Type B pancreatic cell (in vitro differentiated cells): ENCODE measurements around the gene SNAPC2. TPM values are rescaled to one million over a fixed set of nuclear protein-coding genes. Genes with fewer than 3 reads are reported as not detected.

Experiments
- DNase-seq: peaks from one replicate; pipeline ENCODE4 v3.0.0; 2021; ENCODE audit warnings: mixed read lengths; ENCODE audit not compliant: unreplicated experiment; ENCODE audit errors: extremely low spot score
- H3K27ac Mint-ChIP-seq: 2 replicates; pipeline ENCODE4 v1.8.0; 2021; ENCODE audit warnings: mild to moderate bottlenecking, mixed read lengths
- H3K27me3 Mint-ChIP-seq: 2 replicates; pipeline ENCODE4 v1.8.0; 2021; ENCODE audit warnings: mixed read lengths
- H3K36me3 Mint-ChIP-seq: 2 replicates; pipeline ENCODE4 v1.8.0; 2021; ENCODE audit warnings: mixed read lengths
- H3K4me1 Mint-ChIP-seq: one replicate; pipeline ENCODE4 v1.8.0; 2021; ENCODE audit warnings: mixed read lengths; ENCODE audit not compliant: unreplicated experiment
- H3K4me3 Mint-ChIP-seq: 2 replicates; pipeline ENCODE4 v1.8.0; 2021; ENCODE audit warnings: mild to moderate bottlenecking, mixed read lengths
- H3K9me3 Mint-ChIP-seq: 2 replicates; pipeline ENCODE4 v1.8.0; 2021; ENCODE audit warnings: mixed read lengths
- CTCF ChIP-seq: fragments of 200-600 bp; sonication (generic); conservative IDR thresholded peaks from 2 replicates; pipeline ENCODE4 v1.5.0; 2021; ENCODE audit warnings: antibody characterized with exemption, mild to moderate bottlenecking
- total RNA-seq: library from RNA; stranded (reverse); gene quantifications from 2 replicates; pipeline ENCODE4 v1.2.1, GENCODE V29; 2021; ENCODE audit warnings: low replicate concordance

SNAPC2 gene
- total RNA-seq, 1 donor from 2014 or later, result 15.0 TPM

GRCh38 chr19:7912697-7913564 is 7.2 kb upstream of the SNAPC2 start:
- DNase-seq, result peak; percentile 62
- H3K4me3 Mint-ChIP-seq, result no peak overlapping the region
- peaks cover 4% of the 10 kb centered on the region for H3K36me3 Mint-ChIP-seq
- H3K9me3 Mint-ChIP-seq, result no peaks in the 10 kb centered on the region
- H3K27ac Mint-ChIP-seq, result no peak overlapping the region
- no peaks in the 10 kb centered on the region for H3K4me1 Mint-ChIP-seq
- H3K27me3 Mint-ChIP-seq, result peaks cover 28% of the 10 kb centered on the region
- TF ChIP-seq CTCF, result no peak

GRCh38 chr19:7913652-7914051 is 6.5 kb upstream of the SNAPC2 start:
- no peak overlapping the region for H3K4me3 Mint-ChIP-seq
- H3K27me3 Mint-ChIP-seq, result peaks cover 34% of the 10 kb centered on the region
- no peaks in the 10 kb centered on the region for H3K4me1 Mint-ChIP-seq

GRCh38 chr19:7914099-7914498 is 6.0 kb upstream of the SNAPC2 start:
- no peak overlapping the region for H3K27ac Mint-ChIP-seq

More at GRCh38 chr19:7913652-7914051, 6.5 kb upstream of the SNAPC2 start:
- TF ChIP-seq CTCF, result no peak
- Mint-ChIP-seq H3K36me3 (peaks cover 4% of the 10 kb centered on the region), H3K9me3 (no peaks in the 10 kb centered on the region), H3K27ac (no peak overlapping the region)
- no peak for DNase-seq

GRCh38 chr19:7914598-7915045 is 5.5 kb upstream of the SNAPC2 start, which contains the start of gene TGFBR3L:
TSS of gene TGFBR3L (plus strand) at chr19:7914830.
- Mint-ChIP-seq H3K4me3 (peak within 1 kb of the TSS; percentile 65), H3K36me3 (peaks cover 4% of the 10 kb centered on the region), H3K4me1 (peaks cover 1% of the 10 kb centered on the region), H3K27ac (peak within 1 kb of the TSS; percentile 50), H3K27me3 (peaks cover 36% of the 10 kb centered on the region), H3K9me3 (no peaks in the 10 kb centered on the region)
- no peak for DNase-seq
- no peak for TF ChIP-seq CTCF

More at GRCh38 chr19:7914099-7914498, 6.0 kb upstream of the SNAPC2 start:
- no peak for DNase-seq
- Mint-ChIP-seq H3K27me3 (peaks cover 34% of the 10 kb centered on the region), H3K4me3 (no peak overlapping the region), H3K9me3 (no peaks in the 10 kb centered on the region), H3K36me3 (peaks cover 4% of the 10 kb centered on the region), H3K4me1 (no peaks in the 10 kb centered on the region)
- no peak for TF ChIP-seq CTCF

GRCh38 chr19:7915250-7916102 is 4.7 kb upstream of the SNAPC2 start:
- peak overlapping the region; percentile 65 for H3K4me3 Mint-ChIP-seq
- H3K36me3 Mint-ChIP-seq, result peaks cover 4% of the 10 kb centered on the region
- H3K27me3 Mint-ChIP-seq, result peaks cover 42% of the 10 kb centered on the region
- TF ChIP-seq CTCF, result no peak
- no peaks in the 10 kb centered on the region for H3K9me3 Mint-ChIP-seq
- no peak for DNase-seq
- H3K4me1 Mint-ChIP-seq, result peaks cover 6% of the 10 kb centered on the region
- H3K27ac Mint-ChIP-seq, result peak overlapping the region; percentile 50
